GM12892 (cell line): ENCODE data around the gene FAM13A.

Experiments
- POLR2A ChIP-seq: IDR thresholded peaks from 2 replicates; pipeline ENCODE4 v1.6.1; 2011; ENCODE audit warnings: low read depth, low read length, control low read depth
- POLR2AphosphoS5 ChIP-seq: IDR thresholded peaks from 2 replicates; pipeline ENCODE4 v1.6.1; 2011; ENCODE audit warnings: low read depth, low read length, control low read depth
- TAF1 ChIP-seq: IDR thresholded peaks from 2 replicates; pipeline ENCODE4 v1.6.1; 2011; ENCODE audit warnings: low read depth, mild to moderate bottlenecking, control low read depth, low read length, borderline replicate concordance

GRCh38 chr4:89099034-89099433 is 42.0 kb upstream of the FAM13A start:
- TF ChIP-seq POLR2AphosphoS5: no peak
- TF ChIP-seq POLR2A: no peak
- TF ChIP-seq TAF1: no peak
